Stimulated activated CD4-positive, alpha-beta T cell treated with anti-CD3 and anti-CD28 coated beads, Interleukin-4, amount 100 ng/mL, for 1 hour (primary cell): ENCODE measurements around the gene CFAP77.

Experiments
- DNase-seq: peaks from one replicate; pipeline ENCODE4 v3.0.0-alpha.2; 2020

The CFAP77 gene

DNA sequence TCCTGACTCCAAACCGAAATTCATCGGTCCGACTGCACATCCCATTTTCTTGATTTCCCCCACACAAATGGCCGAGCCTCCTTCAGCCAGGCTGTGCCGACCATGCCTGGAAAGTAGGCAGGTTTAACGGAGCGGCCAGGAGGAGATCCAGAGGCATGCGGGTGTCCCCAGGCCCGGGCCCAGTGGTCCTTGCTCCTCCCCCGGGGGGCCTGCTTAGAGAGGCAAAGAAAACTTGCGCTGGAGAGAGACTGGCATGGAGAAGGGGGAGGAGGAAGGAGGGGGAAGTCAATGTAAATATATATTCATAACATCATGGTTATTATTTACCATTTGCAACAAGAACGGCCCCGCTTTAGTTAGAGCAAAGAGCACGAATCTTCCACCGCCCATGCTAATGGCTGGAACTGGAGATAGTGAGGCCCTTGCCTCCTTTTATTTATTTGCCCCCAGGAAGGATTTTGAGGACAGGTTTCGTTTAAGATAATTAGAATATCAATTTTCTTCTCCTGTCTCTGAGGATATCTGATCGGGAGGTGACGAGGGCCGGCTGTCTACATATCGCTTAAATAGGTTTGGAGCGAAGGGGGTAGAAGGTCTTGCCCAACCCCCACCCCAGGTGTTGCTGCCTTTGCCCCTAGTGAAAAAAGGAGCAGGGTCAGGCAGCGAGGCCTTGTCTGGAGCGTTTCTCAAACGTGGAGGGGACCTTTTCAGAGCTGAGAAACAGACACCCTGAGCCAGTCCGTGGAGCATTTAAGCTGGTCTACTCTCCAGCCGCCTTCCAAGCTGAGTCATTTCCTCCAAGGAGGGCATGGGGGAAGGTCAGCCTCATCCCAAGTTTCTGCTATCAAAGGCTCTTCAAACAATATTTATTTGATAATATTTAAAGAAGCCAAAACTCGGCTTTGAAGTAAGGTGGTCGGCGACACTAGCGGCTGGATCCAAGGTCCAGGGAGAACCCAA is 174.9 kb downstream of the CFAP77 start:
- DNase-seq, result no peak

DNA sequence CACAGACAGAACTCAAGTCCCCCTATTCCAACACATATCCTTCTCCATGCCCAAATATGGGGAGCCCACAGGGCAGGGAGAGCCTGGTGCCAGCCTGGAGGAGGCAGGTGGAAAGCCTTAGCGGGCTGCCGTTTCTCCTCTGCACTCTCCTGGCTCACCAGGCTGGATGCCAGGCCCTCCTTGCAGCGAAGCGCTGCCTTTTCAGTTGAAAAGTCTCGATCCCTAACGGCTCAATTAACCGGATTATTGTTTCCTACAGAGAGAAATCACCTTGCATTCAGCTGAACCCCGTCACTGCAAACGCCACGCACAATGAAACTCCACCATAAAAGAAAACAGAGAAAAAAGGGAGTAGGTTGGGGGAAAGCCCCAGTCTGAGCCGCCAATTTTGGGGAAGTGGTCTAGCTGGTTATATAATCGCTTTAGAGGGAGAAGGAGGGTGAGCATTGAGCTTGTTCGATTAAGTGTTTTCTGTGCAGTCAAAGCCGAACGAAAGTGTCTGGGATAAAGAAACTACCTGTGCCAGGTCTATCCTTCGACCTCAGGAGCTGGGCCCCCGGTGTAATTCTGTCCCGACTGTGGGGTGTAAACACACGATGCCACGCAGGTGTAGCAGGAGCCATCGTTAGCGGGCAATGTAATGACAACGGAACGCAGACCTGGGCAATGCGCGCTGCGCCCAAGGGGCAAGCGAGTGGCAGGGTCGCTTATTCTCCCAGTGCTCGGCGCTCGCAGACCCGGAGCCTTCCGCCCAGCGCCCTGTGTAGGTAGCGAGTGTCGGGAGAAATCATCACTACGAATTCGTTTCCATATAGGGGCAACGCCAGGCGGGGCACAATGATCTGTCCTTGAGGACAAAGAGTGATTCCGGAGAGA is 176.2 kb downstream of the CFAP77 start:
- DNase-seq, result no peak

DNA sequence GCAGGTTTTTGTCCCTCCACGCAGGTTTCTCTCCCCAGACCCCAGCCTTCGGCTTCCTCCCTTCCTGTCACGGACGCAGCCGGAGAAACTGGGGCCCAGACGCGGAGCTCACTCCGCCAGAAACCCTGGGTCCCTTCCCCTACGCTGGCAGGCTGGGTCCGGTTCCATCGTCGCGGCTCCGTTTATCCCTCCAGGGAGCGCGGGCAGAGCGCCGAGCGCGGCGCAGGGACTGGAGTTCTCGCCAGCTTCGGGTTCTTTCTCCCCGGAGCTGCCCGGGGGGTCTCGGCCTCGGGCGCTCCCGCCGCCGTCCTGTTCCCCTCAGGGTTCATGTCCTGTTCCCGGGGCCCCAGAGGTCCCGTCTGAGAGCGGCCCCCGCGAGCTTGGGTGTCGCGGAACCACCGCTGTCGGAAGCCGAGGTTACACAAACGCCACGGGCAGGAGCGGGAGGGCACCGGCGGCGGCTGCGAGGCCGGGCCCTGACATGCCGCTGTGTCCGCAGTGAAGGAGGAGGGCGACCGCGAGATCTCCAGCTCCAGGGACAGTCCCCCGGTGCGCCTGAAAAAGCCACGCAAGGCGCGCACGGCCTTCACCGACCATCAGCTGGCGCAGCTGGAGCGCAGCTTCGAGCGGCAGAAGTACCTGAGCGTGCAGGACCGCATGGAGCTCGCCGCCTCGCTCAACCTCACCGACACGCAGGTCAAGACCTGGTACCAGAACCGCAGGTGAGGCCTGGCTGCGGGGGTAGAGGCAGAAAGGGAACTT is 177.0 kb downstream of the CFAP77 start:
- no peak for DNase-seq

DNA sequence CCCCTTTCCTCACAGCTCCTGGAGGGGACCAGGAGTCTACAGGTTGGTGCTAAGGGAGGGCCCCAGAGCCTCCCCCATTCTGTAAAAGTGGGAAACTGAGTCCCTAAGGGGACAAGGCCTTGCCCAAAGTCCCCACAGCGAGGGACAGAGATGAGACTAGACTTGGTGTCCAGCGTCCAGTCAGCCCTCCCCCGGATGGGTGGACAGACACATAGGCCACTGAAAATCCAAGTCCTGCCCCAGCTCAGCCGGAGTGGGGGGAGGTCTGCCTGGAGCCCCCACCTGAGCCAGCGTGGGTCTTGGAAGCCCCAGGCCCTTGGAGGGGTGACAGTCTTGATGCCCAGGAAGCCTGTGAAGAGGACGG is 177.6 kb downstream of the CFAP77 start:
- DNase-seq, result no peak

DNA sequence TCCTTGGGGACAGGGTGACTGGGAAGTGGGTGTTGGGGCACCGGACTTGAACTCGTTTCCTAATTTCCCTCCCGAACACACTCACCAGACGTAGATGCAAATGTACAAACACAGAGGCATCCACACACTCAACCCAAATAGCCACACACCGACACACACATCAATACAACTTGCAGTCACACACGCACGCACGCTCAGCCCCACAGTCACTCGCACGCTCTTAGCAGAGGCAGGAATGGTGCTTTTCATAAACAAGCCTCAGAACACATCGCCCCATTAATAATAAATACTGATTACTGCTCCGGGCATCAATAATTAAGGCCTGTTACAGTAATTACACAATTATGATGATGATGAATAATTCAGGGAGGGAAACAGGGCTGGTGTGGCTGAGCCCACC is 178.1 kb downstream of the CFAP77 start:
- no peak for DNase-seq

DNA sequence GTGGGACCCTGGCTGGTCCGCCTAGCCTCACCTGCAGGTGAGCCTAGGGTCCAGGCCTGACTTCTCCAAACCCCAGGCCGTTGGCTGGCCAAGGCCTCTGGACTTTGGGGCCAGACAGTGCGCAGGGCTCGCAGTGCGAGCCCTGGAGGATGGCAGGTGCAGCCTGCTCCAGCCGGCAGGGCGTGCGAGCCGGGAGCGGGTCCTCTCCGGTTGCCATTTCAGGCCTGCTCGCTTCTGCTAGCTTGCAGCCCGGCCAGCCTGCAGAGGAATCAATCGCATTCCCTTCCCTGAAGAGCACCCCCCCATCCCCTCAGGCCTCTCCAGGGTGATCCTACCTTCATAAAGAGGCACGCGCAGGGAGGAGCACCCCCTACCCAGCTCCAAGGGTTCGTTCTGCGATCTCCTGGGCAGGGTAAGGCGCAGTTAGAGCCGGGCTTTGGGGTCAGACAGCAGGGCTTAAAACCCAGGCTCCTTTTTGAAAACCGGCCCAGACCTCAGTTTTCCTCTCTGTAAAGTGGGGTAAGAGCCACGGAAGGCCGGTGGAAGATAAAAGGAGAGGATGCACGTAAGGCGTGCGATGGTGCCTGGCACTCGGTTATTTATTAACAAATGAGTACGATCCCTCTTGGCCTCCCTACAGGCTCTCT is 178.6 kb downstream of the CFAP77 start:
- no peak for DNase-seq

DNA sequence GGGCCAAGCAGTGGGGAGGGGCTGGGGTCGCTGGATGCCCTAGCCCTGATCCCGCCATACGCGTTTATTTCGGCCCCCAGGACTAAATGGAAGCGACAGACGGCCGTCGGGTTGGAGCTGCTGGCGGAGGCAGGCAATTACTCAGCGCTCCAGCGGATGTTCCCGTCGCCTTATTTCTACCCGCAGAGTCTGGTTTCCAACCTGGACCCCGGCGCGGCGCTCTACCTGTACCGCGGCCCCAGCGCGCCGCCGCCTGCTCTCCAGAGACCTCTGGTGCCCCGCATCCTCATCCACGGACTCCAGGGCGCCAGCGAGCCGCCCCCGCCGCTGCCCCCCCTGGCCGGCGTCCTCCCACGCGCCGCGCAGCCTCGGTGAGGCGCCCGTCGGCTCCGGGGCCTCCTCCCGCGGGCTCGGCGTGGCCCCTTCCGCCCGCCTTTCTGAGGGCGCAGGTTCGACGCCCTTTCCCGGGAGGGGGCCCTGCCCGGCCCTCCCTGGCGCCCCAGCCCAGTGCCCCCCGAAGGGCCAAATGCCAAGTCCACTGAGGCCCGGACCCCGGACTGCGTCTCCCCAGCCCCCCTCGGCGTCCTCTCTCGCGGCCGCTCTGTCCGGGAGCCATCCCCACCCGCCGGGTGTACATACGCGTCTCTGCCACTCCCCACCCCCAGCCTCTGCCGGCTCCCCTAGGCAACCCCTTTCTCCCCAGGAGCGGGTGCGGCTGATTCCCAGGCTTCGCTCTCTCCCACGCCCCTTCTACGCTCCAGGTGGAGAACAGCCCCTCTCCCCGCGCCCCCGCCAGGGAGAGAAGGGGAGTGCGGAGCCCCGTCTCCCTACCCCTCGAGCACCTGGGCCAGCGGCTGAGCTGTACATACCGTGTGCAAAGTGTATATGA is 179.4 kb downstream of the CFAP77 start:
- DNase-seq, result no peak

DNA sequence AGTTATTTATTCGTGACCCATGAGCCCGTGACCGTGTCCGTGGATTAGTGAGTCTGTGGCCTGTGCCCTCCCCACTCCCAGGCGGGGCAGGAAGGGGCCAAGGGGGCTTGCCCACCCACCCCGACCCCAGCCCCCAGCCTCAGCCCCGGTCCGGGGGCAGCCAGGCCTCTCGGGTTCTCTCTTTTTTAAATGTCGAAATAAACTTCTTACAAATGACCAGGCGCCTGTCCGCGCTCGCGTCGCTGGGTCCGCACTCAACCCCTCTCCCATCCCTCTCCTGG is 180.0 kb downstream of the CFAP77 start:
- no peak for DNase-seq

DNA sequence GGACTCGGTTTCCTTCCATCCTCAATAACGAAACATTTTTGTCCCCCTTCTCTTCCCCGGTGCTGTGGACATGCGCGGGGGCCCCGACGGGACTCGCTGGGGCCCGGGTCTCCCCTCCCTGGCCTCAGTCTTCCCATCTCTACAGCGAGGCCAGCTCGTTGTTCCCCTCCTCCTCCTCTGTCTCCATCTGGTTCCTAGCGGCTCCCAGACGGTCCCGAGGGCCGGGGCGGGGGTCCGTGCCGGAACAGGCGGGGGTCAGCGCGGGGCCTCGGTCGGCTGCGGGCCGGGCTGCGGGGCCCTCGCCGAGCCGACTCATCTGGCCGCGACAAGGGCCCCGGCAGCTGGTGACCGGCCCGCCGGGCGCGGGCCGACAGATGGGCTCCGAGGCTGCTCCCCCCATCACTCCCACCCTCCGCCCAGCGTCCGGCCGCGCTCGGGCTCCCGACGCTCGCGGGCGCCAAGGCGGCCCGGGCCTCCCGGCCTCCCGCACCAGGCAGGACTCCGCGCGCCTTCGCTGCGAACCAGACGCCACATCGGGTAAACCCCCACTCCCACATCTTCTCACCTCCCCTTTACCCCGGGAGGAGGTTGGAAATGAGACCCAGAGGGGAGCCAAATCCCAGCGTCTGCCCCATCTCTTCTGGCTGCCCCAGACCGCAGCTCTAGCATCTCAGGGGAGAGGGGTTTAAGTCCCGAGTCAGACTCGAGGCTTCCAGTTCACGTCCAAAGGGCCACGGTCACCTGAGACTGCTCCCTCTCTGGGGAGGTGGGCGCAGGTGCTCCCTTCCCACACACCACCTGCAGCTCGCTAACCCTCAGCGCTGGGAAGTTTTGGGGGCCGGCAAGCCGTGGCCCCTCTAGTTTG is 180.5 kb downstream of the CFAP77 start:
- no peak for DNase-seq

DNA sequence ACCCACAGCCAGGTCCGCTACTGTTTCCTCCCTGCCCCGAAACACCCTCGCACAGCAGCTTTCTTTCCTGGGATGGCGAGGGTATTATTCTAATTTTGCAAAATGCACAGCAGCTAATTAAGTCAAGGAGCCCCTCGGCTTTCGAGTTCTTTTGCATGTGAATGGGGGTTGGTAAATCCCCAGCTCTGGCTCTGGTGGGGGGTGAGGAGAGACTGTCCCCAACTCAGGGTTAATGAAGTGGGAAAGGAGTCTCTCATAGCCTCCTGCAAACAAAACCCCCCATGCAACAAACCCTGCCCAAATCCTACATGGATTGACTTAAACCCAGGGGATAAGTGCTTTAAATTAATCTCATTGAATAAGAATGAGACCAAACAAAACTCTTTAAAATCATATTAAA is 181.2 kb downstream of the CFAP77 start:
- DNase-seq, result no peak

DNA sequence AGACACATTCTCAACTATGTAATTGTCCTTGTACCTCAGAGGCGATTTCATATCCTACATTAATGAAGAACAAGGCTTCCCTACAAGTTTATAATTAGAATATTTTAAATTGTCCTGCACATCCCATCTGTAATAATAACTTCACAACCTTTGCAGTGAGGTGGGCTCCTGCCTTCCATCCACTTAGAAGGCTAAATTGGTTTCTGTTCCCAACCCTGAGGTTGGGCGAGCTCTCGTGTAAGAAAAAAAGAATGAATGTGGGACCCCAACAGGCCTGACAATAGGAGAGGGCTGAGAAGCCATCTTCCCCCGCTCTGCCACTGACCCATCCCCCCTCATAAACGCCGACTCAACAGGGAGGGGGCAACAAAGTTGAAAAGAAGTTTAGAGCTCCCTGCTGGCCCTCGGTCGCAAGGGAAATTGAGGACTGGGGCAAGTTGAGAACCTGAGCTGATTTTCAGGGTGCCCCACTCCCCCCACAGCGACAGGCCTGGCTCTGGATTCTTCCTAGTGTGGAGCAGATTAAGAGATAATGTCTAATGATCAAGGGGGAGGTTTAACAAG is 181.8 kb downstream of the CFAP77 start:
- no peak for DNase-seq

DNA sequence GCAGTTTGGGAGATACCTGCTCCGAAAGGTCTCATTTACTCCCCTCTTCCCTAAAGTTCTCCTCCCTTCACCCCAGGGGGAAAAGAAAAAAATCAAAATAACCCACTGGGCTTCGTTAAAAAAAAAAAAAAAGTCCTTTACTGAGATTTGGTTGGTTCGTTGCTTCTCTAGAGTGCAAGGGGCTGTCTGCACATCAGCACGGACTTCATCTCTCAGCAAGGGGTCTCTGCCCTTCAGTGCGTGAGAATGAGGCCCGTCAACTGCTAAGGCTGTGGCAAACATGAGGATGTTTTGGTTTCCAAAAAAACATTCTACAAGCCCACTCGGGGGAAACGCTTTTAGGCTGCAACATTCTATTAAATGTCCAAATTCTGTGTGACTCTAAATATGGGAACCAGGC is 182.4 kb downstream of the CFAP77 start:
- DNase-seq, result no peak

DNA sequence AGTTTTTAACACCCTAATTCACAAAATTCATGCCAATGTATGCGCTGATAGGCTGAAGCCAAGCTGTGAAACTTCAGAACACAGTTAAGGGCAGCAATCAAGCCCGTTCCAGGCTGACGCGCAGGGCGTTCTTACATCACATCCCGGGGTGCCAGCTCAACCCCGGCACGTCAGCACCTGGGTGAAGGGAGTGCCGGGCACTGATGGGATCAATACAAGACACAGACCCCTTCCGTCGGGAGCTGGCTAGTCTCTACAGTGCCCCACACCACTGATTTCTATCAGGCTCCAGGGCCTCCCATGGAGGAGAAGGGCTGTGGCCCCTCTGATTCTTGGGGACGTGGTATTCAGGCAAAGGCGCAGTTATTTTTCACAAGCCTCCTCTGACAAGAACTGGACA is 184.4 kb downstream of the CFAP77 start:
- no peak for DNase-seq

DNA sequence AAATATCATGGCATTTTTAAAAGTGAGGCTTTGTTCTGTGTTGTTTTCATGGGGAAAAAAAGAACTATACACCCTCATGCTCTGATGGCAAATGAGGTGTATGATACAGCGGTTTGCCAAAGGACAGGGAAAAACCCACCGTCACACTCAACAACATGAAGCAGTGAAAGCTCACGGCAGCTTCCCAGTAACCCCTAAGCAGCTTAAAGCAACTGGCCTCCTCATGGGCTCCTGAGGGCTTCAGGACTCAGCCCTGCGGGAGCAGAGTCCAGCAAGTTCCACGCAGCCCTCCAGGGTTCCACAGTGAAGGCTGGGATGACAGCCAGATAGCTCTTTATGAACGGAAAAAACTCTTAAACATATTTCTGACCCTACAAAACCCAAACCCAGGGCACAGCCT is 185.3 kb downstream of the CFAP77 start:
- no peak for DNase-seq

DNA sequence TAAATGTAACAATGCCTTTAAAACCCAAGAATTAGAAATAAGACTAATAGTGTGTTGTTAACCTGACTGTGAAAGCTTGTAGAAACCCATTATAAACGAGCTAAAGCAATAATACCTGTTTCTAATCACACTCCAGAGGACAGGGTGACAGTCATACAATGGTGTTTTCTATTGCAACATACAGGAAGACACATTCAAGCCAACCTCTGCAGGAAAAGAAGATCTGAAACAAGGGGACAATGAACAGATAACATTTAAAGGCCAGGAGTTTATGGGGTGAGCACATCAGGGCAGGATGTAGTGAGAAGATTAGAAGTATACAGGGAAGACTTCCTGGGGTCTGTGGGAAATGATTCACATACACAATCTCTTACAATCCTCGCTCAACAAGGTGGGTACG is 186.2 kb downstream of the CFAP77 start:
- no peak for DNase-seq

DNA sequence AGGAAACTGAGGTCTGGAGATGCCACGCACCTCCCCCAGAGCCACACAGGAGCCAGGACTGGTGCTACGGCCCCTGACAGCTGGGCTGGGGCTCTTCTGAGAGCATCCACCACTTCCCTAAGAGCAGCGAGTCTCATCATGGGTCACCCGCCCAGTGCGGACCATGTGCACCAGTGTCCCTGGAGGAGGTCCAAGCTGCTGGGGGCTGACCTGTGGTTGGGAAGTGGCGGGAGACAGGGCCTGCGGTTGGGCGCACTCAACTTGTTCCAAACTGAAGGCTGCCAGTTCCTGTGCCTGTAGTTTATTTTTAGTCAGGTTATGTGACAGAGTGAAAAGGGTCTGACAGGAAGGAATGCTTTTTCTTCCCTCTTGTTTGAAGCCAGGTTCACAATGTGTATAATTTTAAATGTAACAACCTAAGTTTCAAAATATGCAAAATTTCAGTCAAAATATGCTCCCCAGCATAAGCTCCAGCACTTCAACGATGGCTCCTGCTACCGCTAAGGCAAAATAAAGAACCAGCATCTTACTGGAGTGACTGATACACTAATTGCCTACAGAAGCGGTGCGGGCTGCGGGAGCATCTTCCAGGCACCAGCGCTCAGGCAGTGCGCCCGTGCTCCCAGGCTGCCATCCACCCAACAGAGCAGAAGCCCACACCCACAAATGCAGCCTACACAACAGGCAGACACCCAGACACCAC is 187.2 kb downstream of the CFAP77 start:
- DNase-seq, result no peak

DNA sequence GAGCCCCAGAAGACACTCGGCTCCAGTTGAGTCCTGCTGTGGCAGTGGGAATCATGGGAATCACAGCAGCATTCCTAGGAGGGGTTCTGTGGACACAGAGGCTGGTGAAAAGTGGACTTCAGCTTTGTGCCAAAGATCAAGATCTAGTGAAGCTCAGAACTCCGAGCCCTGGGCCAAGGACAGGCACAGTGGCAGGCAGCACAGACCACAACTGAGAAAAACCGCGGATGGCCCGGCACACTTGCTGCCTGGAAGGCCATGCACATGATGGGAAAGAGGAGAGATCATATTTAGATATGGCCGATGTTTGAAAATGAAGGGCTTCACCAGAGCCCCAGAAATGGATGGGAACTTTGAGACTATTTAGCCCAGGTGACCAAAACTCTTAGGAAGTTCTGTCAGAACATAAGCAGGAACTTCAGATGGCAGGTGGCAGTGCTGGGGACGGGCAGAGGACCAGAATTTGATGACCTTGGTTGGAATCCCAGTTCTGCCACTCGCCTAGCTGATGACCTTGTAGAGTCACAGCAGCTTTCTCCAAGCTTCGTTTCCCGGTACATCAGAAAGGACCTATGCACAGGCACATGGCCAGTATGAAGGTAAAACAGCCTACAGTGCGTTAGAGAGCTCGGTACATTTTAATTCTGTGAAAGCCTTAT is 190.4 kb downstream of the CFAP77 start:
- DNase-seq, result no peak

DNA sequence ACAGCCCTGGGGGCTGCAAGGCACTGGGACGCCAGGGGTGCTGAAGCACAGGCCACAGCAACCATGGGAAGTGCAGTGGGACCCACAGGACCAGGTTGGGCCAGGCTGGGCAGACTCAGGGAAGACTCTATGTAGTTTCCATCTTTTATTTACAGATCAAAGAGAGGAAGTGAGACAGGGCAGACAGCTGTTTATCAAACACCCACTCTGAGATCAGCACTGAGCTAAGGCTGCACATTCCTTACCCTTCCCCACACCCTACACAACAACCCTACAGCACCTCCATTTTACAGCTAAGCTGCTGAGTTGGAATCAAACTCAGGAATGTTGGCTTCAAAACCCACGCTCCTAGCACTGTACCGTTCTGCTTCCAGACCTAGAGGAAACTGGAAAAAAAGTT is 192.2 kb downstream of the CFAP77 start:
- no peak for DNase-seq

DNA sequence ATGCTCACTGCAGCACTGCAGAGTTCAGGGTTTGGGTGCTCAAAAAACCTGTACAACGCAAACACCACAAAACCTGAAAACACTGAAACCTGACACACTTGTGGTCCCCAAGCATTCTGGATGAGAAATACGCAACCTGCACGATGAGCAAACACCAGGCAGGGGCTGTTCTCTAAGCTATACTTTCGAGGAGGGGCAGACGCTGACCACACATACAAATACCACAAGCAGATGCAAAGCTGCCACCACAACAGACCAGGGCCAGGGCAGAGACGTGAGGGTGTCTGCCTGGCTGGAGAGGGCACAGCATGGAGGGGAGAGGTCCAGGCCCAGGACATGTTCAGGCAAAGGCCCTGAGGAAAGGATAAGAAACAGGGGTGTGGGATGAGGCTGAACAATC is 195.4 kb downstream of the CFAP77 start:
- no peak for DNase-seq
